Measurements from ENCODE around the gene ERC1. TPM values are rescaled to one million over a fixed set of nuclear protein-coding genes. Genes with fewer than 3 reads are reported as not detected.
"Not testable (repeated sequence)": the region's sequence is repeated elsewhere in the genome, so short reads cannot be mapped to it uniquely, and the experiment has no call there.

Gene ERC1
- total RNA-seq, 2 donors from 2014 or later, result 18.9 to 72.9 TPM

DNA sequence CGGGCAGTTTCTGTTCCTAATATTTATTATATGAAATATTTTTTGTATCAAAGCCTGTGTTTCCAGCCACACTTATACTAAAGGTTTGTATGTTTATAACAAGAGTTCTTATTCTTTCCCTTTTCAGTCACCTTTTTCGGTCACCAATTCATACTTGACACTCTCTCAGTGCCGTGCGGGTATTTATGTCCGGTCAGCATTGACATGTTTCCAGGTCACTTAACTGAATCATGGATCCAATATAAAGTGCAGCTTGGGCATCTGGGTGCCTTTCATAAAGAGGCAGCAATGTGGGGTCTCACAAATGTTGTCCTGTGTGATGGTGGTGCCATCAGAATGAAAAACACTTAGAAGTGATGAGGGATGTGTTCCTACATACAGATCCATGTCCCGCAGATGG, 141.3 kb downstream of the ERC1 start:
- intact Hi-C loops (cut with DNase I), result no loop called here
- DNase-seq (ENCODE audit: low spot score), result no peak
- no peak for TF ChIP-seq POLR2A (IDR thresholded peaks at IDR 0.05)
- TF ChIP-seq POLR2AphosphoS5 (IDR thresholded peaks at IDR 0.05), result no peak
- TF ChIP-seq, protein P1, sequence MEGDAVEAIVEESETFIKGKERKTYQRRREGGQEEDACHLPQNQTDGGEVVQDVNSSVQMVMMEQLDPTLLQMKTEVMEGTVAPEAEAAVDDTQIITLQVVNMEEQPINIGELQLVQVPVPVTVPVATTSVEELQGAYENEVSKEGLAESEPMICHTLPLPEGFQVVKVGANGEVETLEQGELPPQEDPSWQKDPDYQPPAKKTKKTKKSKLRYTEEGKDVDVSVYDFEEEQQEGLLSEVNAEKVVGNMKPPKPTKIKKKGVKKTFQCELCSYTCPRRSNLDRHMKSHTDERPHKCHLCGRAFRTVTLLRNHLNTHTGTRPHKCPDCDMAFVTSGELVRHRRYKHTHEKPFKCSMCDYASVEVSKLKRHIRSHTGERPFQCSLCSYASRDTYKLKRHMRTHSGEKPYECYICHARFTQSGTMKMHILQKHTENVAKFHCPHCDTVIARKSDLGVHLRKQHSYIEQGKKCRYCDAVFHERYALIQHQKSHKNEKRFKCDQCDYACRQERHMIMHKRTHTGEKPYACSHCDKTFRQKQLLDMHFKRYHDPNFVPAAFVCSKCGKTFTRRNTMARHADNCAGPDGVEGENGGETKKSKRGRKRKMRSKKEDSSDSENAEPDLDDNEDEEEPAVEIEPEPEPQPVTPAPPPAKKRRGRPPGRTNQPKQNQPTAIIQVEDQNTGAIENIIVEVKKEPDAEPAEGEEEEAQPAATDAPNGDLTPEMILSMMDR (IDR thresholded peaks at IDR 0.05), result no peak
- Histone ChIP-seq H3K27ac (peak overlapping the region; percentile 65 to 70), H3K9me3 (no peaks in the 10 kb centered on the region), H3K4me1 (replicated peaks) (peaks cover 5% of the 10 kb centered on the region), H3K27me3 (replicated peaks; ENCODE audit: insufficient read depth) (no peaks in the 10 kb centered on the region), H3K36me3 (no peaks in the 10 kb centered on the region), H3K4me3 (no peak overlapping the region)
- 73% methylated on average over 6 of the region's 6 CpGs for WGBS

DNA sequence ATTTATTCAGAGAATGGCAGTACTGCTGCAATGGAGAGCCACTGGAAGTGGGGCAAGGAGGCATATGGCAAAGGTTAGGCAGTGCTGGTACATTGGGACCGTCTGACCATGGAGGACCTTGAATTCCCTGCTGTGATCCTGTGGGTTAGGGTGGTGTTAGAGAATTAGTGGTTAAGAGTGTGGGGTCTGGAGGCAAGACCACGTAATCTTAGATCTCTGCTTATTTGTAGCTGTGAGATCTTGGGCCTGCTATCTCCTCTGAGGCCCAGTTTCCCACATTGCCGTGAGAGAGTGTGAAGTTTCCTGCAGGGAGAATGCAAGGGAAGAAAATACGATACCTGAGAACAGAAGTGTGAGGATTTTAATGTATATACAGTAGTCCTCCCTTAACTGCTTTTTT, 147.7 kb downstream of the ERC1 start:
- H3K36me3 ChIP-seq, result no peaks in the 10 kb centered on the region
- 95% methylated on average over 4 of the region's 4 CpGs for WGBS
- no peak for DNase-seq (ENCODE audit: low spot score)

DNA sequence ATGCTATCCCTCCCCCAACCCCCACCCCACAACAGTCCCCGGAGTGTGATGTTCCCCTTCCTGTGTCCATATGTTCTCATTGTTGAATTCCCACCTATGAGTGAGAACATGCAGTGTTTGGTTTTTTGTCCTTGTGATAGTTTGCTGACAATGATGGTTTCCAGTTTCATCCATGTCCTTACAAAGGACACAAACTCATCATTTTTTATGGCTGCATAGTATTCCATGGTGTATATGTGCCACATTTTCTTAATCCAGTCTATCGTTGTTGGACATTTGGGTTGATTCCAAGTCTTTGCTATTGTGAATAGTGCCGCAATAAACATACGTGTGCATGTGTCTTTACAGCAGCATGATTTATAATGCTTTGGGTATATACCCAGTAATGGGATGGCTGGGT, 155.7 kb downstream of the ERC1 start:
- DNase-seq (ENCODE audit: low spot score); intact Hi-C loops (cut with DNase I); H3K4me1 ChIP-seq (replicated peaks); H3K27ac ChIP-seq; H3K27me3 ChIP-seq (replicated peaks; ENCODE audit: insufficient read depth); H3K4me3 ChIP-seq; H3K9me3 ChIP-seq; H3K36me3 ChIP-seq: not testable (repeated sequence)
- WGBS, result 100% methylated on average over 4 of the region's 4 CpGs

More for the DNA sequence above, 147.7 kb downstream of the ERC1 start:
- TF ChIP-seq, protein P1 (IDR thresholded peaks at IDR 0.05), result no peak
- TF ChIP-seq POLR2A (IDR thresholded peaks at IDR 0.05), result no peak
- no peak for TF ChIP-seq POLR2AphosphoS5 (IDR thresholded peaks at IDR 0.05)
- intact Hi-C loops (cut with DNase I), result no loop called here
- H3K4me3 ChIP-seq, result no peak overlapping the region
- no peaks in the 10 kb centered on the region for H3K4me1 ChIP-seq (replicated peaks)
- H3K27me3 ChIP-seq (replicated peaks; ENCODE audit: insufficient read depth), result no peaks in the 10 kb centered on the region
- no peak overlapping the region for H3K27ac ChIP-seq
- H3K9me3 ChIP-seq, result no peaks in the 10 kb centered on the region

DNA sequence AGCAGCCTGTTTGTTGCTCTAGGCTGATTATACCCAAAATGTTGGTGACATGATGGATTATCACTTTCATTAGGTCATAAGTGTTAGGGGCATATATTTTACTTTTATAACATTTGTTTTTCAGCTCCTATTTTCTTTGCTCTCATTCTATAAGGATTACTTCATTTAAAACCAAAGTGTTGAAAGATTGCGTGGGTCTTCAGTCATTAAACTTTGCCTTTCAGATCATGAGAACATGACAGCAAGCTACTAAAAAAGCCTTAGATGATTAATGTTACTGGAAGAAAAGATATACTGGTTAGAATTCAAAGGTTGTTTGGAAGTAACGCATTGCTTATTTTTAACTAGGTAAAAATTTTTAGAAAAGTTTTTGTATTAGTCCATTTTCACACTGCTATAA, 156.8 kb downstream of the ERC1 start:
- Histone ChIP-seq H3K27ac (no peak overlapping the region), H3K36me3 (no peaks in the 10 kb centered on the region), H3K4me3 (no peak overlapping the region), H3K4me1 (replicated peaks) (no peaks in the 10 kb centered on the region), H3K27me3 (replicated peaks; ENCODE audit: insufficient read depth) (no peaks in the 10 kb centered on the region), H3K9me3 (no peaks in the 10 kb centered on the region)
- TF ChIP-seq, protein P1 (IDR thresholded peaks at IDR 0.05), result no peak
- TF ChIP-seq POLR2A (IDR thresholded peaks at IDR 0.05) (no peak), POLR2AphosphoS5 (IDR thresholded peaks at IDR 0.05) (no peak)
- intact Hi-C loops (cut with DNase I), result no loop called here
- 96% methylated on average over 2 of the region's 2 CpGs for WGBS
- DNase-seq (ENCODE audit: low spot score), result no peak

DNA sequence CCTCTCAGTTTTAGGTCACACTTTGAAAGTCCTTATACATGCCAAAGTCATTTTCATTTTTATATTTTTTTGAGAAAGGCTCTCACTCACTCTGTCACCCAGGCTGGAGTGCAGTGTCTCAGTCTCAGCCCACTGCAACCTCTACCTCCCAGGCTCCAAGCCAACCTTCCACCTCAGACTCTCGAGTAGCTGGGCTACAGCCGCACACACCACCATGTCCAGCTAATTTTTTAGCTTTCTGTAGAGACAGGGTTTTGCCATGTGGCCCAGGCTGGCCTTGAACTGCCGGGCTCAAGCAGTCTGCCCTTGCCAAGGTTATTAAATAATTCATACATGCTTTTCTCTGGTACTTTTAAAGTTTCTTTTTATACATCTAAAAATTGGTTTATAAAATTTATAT, 166.0 kb downstream of the ERC1 start:
- no peak overlapping the region for H3K27ac ChIP-seq
- H3K4me3 ChIP-seq, result no peak overlapping the region
- DNase-seq (ENCODE audit: low spot score), result no peak
- TF ChIP-seq POLR2AphosphoS5 (IDR thresholded peaks at IDR 0.05), result no peak
- no peak for TF ChIP-seq POLR2A (IDR thresholded peaks at IDR 0.05)
- TF ChIP-seq, protein P1 (IDR thresholded peaks at IDR 0.05), result no peak
- no peaks in the 10 kb centered on the region for H3K36me3 ChIP-seq
- H3K4me1 ChIP-seq (replicated peaks), result peaks cover 1% of the 10 kb centered on the region
- intact Hi-C loops (cut with DNase I), result no loop called here
- no peaks in the 10 kb centered on the region for H3K27me3 ChIP-seq (replicated peaks; ENCODE audit: insufficient read depth)
- no peaks in the 10 kb centered on the region for H3K9me3 ChIP-seq
- WGBS, result 75% methylated on average over 3 of the region's 3 CpGs
